Measurements from ENCODE around the gene GRID1.

DNA sequence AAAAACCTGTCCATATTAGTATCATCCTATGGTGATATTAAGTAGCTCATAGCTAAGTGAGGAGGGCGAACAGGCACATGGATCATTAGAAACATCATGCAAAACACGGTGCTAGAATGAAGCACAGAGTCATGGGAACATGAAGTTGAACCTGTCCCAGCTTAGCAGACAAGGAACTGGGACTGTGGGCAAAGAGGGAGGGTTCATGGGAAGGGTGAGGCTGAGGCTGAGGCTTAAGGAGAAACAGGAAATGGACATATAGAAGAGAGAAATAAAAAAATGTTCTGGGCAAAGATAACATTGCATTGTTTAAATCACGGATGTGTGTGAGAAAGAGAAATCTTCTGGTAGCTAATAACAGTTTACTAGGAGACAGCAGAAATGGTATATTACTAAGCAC, 708.1 kb downstream of the GRID1 start:
- TF ChIP-seq ZFX (IDR thresholded peaks at IDR 0.05) (no peak), EZH2phosphoT487 (IDR thresholded peaks at IDR 0.05; ENCODE audit: borderline replicate concordance) (no peak), CEBPB (IDR thresholded peaks at IDR 0.05; ENCODE audit: low read depth) (no peak), EZH2 (IDR thresholded peaks at IDR 0.05) (no peak), YY1 (IDR thresholded peaks at IDR 0.05; ENCODE audit: extremely low read depth, insufficient replicate concordance, low read depth, low read length) (no peak)
- TF ChIP-seq, protein P1, sequence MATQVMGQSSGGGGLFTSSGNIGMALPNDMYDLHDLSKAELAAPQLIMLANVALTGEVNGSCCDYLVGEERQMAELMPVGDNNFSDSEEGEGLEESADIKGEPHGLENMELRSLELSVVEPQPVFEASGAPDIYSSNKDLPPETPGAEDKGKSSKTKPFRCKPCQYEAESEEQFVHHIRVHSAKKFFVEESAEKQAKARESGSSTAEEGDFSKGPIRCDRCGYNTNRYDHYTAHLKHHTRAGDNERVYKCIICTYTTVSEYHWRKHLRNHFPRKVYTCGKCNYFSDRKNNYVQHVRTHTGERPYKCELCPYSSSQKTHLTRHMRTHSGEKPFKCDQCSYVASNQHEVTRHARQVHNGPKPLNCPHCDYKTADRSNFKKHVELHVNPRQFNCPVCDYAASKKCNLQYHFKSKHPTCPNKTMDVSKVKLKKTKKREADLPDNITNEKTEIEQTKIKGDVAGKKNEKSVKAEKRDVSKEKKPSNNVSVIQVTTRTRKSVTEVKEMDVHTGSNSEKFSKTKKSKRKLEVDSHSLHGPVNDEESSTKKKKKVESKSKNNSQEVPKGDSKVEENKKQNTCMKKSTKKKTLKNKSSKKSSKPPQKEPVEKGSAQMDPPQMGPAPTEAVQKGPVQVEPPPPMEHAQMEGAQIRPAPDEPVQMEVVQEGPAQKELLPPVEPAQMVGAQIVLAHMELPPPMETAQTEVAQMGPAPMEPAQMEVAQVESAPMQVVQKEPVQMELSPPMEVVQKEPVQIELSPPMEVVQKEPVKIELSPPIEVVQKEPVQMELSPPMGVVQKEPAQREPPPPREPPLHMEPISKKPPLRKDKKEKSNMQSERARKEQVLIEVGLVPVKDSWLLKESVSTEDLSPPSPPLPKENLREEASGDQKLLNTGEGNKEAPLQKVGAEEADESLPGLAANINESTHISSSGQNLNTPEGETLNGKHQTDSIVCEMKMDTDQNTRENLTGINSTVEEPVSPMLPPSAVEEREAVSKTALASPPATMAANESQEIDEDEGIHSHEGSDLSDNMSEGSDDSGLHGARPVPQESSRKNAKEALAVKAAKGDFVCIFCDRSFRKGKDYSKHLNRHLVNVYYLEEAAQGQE (IDR thresholded peaks at IDR 0.05; ENCODE audit: low read depth), result no peak
- TF ChIP-seq, protein P2, sequence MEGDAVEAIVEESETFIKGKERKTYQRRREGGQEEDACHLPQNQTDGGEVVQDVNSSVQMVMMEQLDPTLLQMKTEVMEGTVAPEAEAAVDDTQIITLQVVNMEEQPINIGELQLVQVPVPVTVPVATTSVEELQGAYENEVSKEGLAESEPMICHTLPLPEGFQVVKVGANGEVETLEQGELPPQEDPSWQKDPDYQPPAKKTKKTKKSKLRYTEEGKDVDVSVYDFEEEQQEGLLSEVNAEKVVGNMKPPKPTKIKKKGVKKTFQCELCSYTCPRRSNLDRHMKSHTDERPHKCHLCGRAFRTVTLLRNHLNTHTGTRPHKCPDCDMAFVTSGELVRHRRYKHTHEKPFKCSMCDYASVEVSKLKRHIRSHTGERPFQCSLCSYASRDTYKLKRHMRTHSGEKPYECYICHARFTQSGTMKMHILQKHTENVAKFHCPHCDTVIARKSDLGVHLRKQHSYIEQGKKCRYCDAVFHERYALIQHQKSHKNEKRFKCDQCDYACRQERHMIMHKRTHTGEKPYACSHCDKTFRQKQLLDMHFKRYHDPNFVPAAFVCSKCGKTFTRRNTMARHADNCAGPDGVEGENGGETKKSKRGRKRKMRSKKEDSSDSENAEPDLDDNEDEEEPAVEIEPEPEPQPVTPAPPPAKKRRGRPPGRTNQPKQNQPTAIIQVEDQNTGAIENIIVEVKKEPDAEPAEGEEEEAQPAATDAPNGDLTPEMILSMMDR (IDR thresholded peaks at IDR 0.05 in 2 of 3, conservative IDR thresholded peaks at IDR 0.05 in 1 of 3; ENCODE audit: borderline replicate concordance in 1 of 3, insufficient read depth in 1 of 3, low read depth in 2 of 3, low read length in 2 of 3), result no peak

Data from HCT116 (cell line).